NCI-H1048 (cell line): ENCODE measurements around the gene SAP30.

Source experiments
- DNase-seq: peaks from one replicate; lab custom pipeline; 2025; lab: John Stamatoyannopoulos, UW

The SAP30 gene

DNA sequence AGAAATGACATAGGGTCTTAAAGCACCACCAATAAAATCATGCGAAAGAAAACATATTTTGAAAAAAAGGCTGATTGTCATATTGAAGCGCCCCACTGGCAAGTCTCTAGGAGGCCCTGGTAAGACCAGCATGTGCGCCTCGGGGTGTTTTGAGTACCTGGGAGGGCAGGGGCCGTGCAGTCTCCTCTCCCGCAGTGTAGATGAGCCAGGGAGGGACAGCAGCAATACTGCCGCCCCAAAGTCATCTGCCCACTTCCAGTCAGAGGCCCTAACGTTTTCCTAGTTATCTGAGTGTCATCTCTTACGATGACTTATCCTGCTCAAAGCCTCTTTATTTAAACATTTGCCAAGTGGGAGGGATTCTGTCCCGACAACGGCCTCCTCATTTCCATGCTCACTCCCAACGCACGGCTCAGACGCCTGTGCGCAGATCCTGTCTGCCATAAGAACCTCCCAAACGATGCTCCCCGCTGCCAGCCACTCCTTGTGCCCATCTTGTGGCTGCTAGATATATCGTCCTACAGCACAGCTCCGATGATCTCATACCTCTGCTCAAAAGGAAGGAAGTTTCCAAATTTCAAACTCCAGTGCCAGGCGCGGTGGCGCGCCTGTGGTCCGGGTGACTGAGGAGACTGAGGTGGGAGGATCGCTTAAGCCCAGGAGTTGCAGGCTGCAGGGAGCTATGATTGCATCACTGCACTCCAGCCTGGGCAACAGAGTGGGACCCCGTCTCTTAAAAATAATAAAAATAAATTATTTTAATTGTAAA is 45.3 kb downstream of the SAP30 start:
- no peak for DNase-seq

- no peak for DNase-seq
These were observed 47.1 kb downstream of the SAP30 start for GRCh38 chr4:173417833-173418232.

GRCh38 chr4:173418639-173419038 is 47.9 kb downstream of the SAP30 start:
- DNase-seq, result no peak

GRCh38 chr4:173420324-173420752 is 49.6 kb downstream of the SAP30 start:
- DNase-seq, result no peak

DNA sequence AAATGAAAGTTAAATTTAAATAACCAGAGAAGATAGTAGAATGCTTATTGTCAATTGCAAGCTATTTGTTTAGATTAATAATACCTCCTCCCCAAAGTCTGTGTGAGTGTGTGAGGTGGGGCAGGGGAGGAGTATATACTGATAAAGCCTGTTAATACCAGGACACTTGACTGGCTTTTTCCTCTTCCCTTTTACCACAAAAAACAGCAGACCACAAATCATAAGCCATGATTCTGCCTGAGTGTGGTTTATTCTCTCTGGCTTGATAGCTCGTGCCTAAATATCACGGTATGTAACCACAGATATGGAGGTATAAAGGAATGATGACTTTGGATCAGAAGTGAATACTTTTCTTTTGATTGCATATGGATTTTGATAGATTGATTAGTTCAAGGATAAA is 50.0 kb downstream of the SAP30 start:
- DNase-seq, result no peak

GRCh38 chr4:173424899-173425805 is 54.4 kb downstream of the SAP30 start:
- no peak for DNase-seq

GRCh38 chr4:173426064-173426463 is 55.3 kb downstream of the SAP30 start:
- DNase-seq, result no peak
